Neural cell (in vitro differentiated cells): ENCODE measurements around the gene BCL6B. TPM values are rescaled to one million over a fixed set of nuclear protein-coding genes. Genes with fewer than 3 reads are reported as not detected.

Experiments
- H2AFZ ChIP-seq: fragments of 200-600, 300-800 bp; sonication (generic), shearing (Covaris generic); 2 replicates; pipeline ENCODE4 v1.6.0; 2014; ENCODE audit warnings: low read depth, mild to moderate bottlenecking, antibody characterized with exemption, low read length, moderate library complexity
- H3F3A ChIP-seq: fragments of 200-600 bp; shearing (Covaris generic); 2 replicates; pipeline ENCODE4 v1.6.1; 2016; ENCODE audit warnings: mild to moderate bottlenecking, moderate library complexity, mixed read lengths, antibody characterized with exemption, low read length; ENCODE audit not compliant: insufficient read depth, poor library complexity, severe bottlenecking
- H3K27ac ChIP-seq: fragments of 200-600, 300-800 bp; sonication (generic), shearing (Covaris generic); 2 replicates; pipeline ENCODE4 v1.5.1; 2014; ENCODE audit warnings: mild to moderate bottlenecking, low read length, moderate library complexity
- H3K27me3 ChIP-seq: fragments of 300-800, 200-600 bp; sonication (generic), shearing (Covaris generic); 2 replicates; pipeline ENCODE4 v1.6.0; 2014; ENCODE audit warnings: mild to moderate bottlenecking, low read depth, low read length, moderate library complexity; ENCODE audit not compliant: insufficient read depth
- H3K36me3 ChIP-seq: fragments of 300-800, 200-600 bp; sonication (generic), shearing (Covaris generic); 2 replicates; pipeline ENCODE4 v1.5.1; 2014; ENCODE audit warnings: mild to moderate bottlenecking, antibody characterized with exemption, low read length, moderate library complexity; ENCODE audit not compliant: insufficient read depth
- H3K4me2 ChIP-seq: fragments of 300-800, 200-600 bp; sonication (generic), shearing (Covaris generic); 2 replicates; pipeline ENCODE4 v1.6.0; 2014; ENCODE audit warnings: mild to moderate bottlenecking, low read length
- H3K4me3 ChIP-seq: fragments of 300-800, 200-600 bp; sonication (generic), shearing (Covaris generic); 2 replicates; pipeline ENCODE4 v1.5.1; 2014; ENCODE audit warnings: mild to moderate bottlenecking, low read length, moderate library complexity
- H3K79me2 ChIP-seq: fragments of 200-600 bp; shearing (Covaris generic); replicated peaks from 2 replicates; pipeline ENCODE4 v1.6.0; 2014; ENCODE audit warnings: mild to moderate bottlenecking, low read length, moderate library complexity; ENCODE audit not compliant: insufficient read depth
- H3K9ac ChIP-seq: fragments of 300-800, 200-600 bp; sonication (generic), shearing (Covaris generic); 2 replicates; pipeline ENCODE4 v1.6.1; 2016; ENCODE audit warnings: mild to moderate bottlenecking, low read length, mixed read lengths
- H3K9me2 ChIP-seq: fragments of 200-600 bp; shearing (Covaris generic); 2 replicates; pipeline ENCODE4 v1.6.1; 2016; ENCODE audit warnings: mild to moderate bottlenecking, low read length, mixed read lengths; ENCODE audit not compliant: insufficient read depth
- H3K9me3 ChIP-seq: fragments of 200-600, 300-800 bp; sonication (generic), shearing (Covaris generic); 2 replicates; pipeline ENCODE4 v1.6.1; 2016; ENCODE audit warnings: mild to moderate bottlenecking, mixed run types, low read length, moderate library complexity, mixed read lengths
- H4K20me1 ChIP-seq: fragments of 200-600 bp; shearing (Covaris generic); 2 replicates; pipeline ENCODE4 v1.6.1; 2016; ENCODE audit warnings: mild to moderate bottlenecking, mixed run types; ENCODE audit not compliant: insufficient read depth
- EP300 ChIP-seq: fragments of 450-650 bp; conservative IDR thresholded peaks from 2 replicates; pipeline ENCODE4 v1.6.1; 2014; ENCODE audit warnings: antibody characterized with exemption, mild to moderate bottlenecking, moderate library complexity; ENCODE audit not compliant: poor library complexity, severe bottlenecking
- EZH2 ChIP-seq: fragments of 200-600, 300-800 bp; shearing (Covaris generic), sonication (generic); IDR thresholded peaks from 2 replicates; pipeline ENCODE4 v1.6.1; 2014; ENCODE audit warnings: antibody characterized with exemption, low read length, borderline replicate concordance, mild to moderate bottlenecking; ENCODE audit not compliant: insufficient read depth, poor library complexity, severe bottlenecking
- MXI1 ChIP-seq: fragments of 450-650 bp; conservative IDR thresholded peaks from 2 replicates; pipeline ENCODE4 v1.6.1; 2014; ENCODE audit warnings: antibody characterized with exemption, mild to moderate bottlenecking; ENCODE audit not compliant: poor library complexity, severe bottlenecking
- POLR2AphosphoS5 ChIP-seq: IDR thresholded peaks from 2 replicates; pipeline ENCODE4 v1.6.1; 2012
- RAD21 ChIP-seq: fragments of 450-650 bp; conservative IDR thresholded peaks from 2 replicates; pipeline ENCODE4 v1.6.1; 2014; ENCODE audit warnings: antibody characterized with exemption, mild to moderate bottlenecking, moderate library complexity
- SMC3 ChIP-seq: fragments of 450-650 bp; conservative IDR thresholded peaks from 2 replicates; pipeline ENCODE4 v1.6.1; 2014; ENCODE audit warnings: antibody characterized with exemption, mild to moderate bottlenecking, moderate library complexity; ENCODE audit not compliant: poor library complexity
- TAF1 ChIP-seq: IDR thresholded peaks from 2 replicates; pipeline ENCODE4 v1.6.1; 2012; ENCODE audit warnings: low read depth
- polyA plus RNA-seq: library from polyadenylated mRNA; depleted of rRNA; stranded (reverse); fragments of >200 nt; gene quantifications from 2 replicates; pipeline ENCODE4 v1.2.3, GENCODE V29; 2014
- TF ChIP-seq, protein P1 (sequence below): IDR thresholded peaks from 2 replicates; pipeline ENCODE4 v1.6.1; 2012; ENCODE audit warnings: borderline replicate concordance
- TF ChIP-seq, protein P2 (sequence below): fragments of 450-650 bp; IDR thresholded peaks from 2 replicates; pipeline ENCODE4 v1.5.1; 2014; ENCODE audit warnings: antibody characterized with exemption, mild to moderate bottlenecking, moderate library complexity; ENCODE audit not compliant: poor library complexity, severe bottlenecking

BCL6B gene
- polyA plus RNA-seq, 1 donor from 2014 or later, result not detected

DNA sequence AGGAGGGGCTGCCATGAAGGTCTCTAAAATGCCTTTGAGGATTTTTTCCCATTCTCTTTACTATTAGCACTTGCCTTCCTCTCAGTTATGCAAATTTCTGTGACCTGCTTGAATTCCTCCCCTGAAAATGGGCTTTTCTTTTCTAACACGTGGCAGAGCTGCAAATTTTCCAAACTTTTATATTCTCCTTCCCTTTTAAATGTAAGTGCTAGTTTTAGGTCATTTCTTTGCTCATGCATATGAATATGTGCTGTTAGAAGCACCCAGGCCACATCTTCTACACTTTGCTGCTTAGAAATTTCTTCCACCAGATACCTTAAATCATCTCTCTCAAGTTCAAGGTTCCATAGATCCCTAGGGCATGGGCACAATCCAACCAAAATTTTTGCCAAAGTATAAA lies 45.4 kb downstream of the BCL6B start:
- no peak overlapping the region for H3K4me2 ChIP-seq
- no peaks in the 10 kb centered on the region for H3K9me2 ChIP-seq
- no peaks in the 10 kb centered on the region for H4K20me1 ChIP-seq
- TF ChIP-seq, protein P1, sequence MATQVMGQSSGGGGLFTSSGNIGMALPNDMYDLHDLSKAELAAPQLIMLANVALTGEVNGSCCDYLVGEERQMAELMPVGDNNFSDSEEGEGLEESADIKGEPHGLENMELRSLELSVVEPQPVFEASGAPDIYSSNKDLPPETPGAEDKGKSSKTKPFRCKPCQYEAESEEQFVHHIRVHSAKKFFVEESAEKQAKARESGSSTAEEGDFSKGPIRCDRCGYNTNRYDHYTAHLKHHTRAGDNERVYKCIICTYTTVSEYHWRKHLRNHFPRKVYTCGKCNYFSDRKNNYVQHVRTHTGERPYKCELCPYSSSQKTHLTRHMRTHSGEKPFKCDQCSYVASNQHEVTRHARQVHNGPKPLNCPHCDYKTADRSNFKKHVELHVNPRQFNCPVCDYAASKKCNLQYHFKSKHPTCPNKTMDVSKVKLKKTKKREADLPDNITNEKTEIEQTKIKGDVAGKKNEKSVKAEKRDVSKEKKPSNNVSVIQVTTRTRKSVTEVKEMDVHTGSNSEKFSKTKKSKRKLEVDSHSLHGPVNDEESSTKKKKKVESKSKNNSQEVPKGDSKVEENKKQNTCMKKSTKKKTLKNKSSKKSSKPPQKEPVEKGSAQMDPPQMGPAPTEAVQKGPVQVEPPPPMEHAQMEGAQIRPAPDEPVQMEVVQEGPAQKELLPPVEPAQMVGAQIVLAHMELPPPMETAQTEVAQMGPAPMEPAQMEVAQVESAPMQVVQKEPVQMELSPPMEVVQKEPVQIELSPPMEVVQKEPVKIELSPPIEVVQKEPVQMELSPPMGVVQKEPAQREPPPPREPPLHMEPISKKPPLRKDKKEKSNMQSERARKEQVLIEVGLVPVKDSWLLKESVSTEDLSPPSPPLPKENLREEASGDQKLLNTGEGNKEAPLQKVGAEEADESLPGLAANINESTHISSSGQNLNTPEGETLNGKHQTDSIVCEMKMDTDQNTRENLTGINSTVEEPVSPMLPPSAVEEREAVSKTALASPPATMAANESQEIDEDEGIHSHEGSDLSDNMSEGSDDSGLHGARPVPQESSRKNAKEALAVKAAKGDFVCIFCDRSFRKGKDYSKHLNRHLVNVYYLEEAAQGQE, result no peak
- no peak for TF ChIP-seq EZH2
- TF ChIP-seq SMC3, result no peak
- no peak overlapping the region for H3K4me3 ChIP-seq
- no peaks in the 10 kb centered on the region for H3K9me3 ChIP-seq
- no peak overlapping the region for H3K9ac ChIP-seq
- no peak overlapping the region for H3K27ac ChIP-seq
- no peaks in the 10 kb centered on the region for H3K79me2 ChIP-seq
- H3K27me3 ChIP-seq, result no peaks in the 10 kb centered on the region
- no peaks in the 10 kb centered on the region for H3K36me3 ChIP-seq
- H3F3A ChIP-seq, result no peaks in the 10 kb centered on the region
- H2AFZ ChIP-seq, result no peak overlapping the region

DNA sequence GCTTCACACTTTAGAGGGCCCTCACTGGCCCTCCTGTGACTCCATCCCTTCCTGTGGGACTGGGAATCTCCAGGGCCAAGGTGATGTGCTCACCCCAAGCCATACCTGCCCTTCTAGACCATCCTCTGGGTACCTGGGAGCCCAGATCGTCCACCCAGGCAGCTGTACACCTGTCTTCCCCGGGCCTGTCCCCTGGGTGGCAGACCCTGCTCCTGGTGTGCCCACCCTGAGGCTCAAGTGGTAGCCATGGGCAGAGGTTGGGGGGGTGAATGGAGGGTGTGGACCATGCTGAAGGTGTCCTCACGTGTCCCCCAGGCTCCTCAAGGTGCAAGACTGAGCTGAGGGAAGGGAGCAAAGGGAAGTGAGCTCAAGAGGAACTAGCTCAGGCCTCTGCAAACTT lies 47.9 kb downstream of the BCL6B start:
- no peaks in the 10 kb centered on the region for H3F3A ChIP-seq
- no peaks in the 10 kb centered on the region for H3K9me2 ChIP-seq
- H3K27ac ChIP-seq, result no peak overlapping the region
- no peaks in the 10 kb centered on the region for H3K9me3 ChIP-seq
- H3K9ac ChIP-seq, result no peak overlapping the region
- no peak overlapping the region for H3K4me3 ChIP-seq
- no peaks in the 10 kb centered on the region for H4K20me1 ChIP-seq
- no peaks in the 10 kb centered on the region for H3K79me2 ChIP-seq
- no peaks in the 10 kb centered on the region for H3K27me3 ChIP-seq
- TF ChIP-seq TAF1, result no peak
- no peak for TF ChIP-seq SMC3
- TF ChIP-seq, protein P1, result no peak
- no peak for TF ChIP-seq EZH2
- TF ChIP-seq POLR2AphosphoS5, result no peak
- TF ChIP-seq RAD21, result no peak
- TF ChIP-seq EP300, result no peak
- TF ChIP-seq, protein P2, sequence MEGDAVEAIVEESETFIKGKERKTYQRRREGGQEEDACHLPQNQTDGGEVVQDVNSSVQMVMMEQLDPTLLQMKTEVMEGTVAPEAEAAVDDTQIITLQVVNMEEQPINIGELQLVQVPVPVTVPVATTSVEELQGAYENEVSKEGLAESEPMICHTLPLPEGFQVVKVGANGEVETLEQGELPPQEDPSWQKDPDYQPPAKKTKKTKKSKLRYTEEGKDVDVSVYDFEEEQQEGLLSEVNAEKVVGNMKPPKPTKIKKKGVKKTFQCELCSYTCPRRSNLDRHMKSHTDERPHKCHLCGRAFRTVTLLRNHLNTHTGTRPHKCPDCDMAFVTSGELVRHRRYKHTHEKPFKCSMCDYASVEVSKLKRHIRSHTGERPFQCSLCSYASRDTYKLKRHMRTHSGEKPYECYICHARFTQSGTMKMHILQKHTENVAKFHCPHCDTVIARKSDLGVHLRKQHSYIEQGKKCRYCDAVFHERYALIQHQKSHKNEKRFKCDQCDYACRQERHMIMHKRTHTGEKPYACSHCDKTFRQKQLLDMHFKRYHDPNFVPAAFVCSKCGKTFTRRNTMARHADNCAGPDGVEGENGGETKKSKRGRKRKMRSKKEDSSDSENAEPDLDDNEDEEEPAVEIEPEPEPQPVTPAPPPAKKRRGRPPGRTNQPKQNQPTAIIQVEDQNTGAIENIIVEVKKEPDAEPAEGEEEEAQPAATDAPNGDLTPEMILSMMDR, result no peak
- no peak for TF ChIP-seq MXI1
- no peak overlapping the region for H3K4me2 ChIP-seq
- no peak overlapping the region for H2AFZ ChIP-seq
- no peaks in the 10 kb centered on the region for H3K36me3 ChIP-seq
